Measurements from ENCODE around the gene NSA2. TPM values are rescaled to one million over a fixed set of nuclear protein-coding genes. Genes with fewer than 3 reads are reported as not detected.

The NSA2 gene
- total RNA-seq, 1 experiment from 2014 or later = 75.6 TPM

GRCh38 chr5:74725331-74725730 is 41.7 kb upstream of the NSA2 start (continued):
- TF ChIP-seq ZSCAN18 (CRISPR knock-in tag; IDR thresholded peaks at IDR 0.05) (no peak), ZNF423 (CRISPR knock-in tag; IDR thresholded peaks at IDR 0.05) (no peak)

GRCh38 chr5:74736759-74737158 is 30.3 kb upstream of the NSA2 start:
- DNase-seq (ENCODE audit: low spot score) (no peak), ATAC-seq (no peak)
- peaks cover 28% of the 10 kb centered on the region for H3K36me3 Mint-ChIP-seq
- H3K9me3 Mint-ChIP-seq = no peaks in the 10 kb centered on the region
- ChIA-PET CTCF (interaction anchor here (0.8 kb wide), 1 partner anchor 21 kb away, joined by 3 read pairs; no protein-coding TSS in a partner anchor), POLR2A (no interaction called here)
- H3K4me1 Mint-ChIP-seq = no peaks in the 10 kb centered on the region
- H3K27ac Mint-ChIP-seq = no peak overlapping the region
- TF ChIP-seq MAX (CRISPR knock-in tag; IDR thresholded peaks at IDR 0.05) (no peak), ERG (CRISPR knock-in tag; IDR thresholded peaks at IDR 0.05) (no peak), ZNF396 (CRISPR knock-in tag; IDR thresholded peaks at IDR 0.05; ENCODE audit: borderline replicate concordance) (no peak), E2F4 (CRISPR knock-in tag; IDR thresholded peaks at IDR 0.05; ENCODE audit: borderline replicate concordance, low read depth) (no peak), ARID4B (CRISPR knock-in tag; IDR thresholded peaks at IDR 0.05; ENCODE audit: borderline replicate concordance) (no peak), ZNF416 (CRISPR knock-in tag; IDR thresholded peaks at IDR 0.05) (no peak), EMX1 (CRISPR knock-in tag; IDR thresholded peaks at IDR 0.05) (no peak), SP1 (CRISPR knock-in tag; conservative IDR thresholded peaks at IDR 0.05) (no peak), CREM (CRISPR knock-in tag; IDR thresholded peaks at IDR 0.05) (no peak), CTCF (IDR thresholded peaks at IDR 0.05) (no peak), PRDM15 (CRISPR knock-in tag; IDR thresholded peaks at IDR 0.05) (no peak), NR1H2 (CRISPR knock-in tag; IDR thresholded peaks at IDR 0.05) (no peak), CREB1 (CRISPR knock-in tag; IDR thresholded peaks at IDR 0.05) (no peak), FOXP4 (CRISPR knock-in tag; IDR thresholded peaks at IDR 0.05) (no peak), OVOL2 (CRISPR knock-in tag; IDR thresholded peaks at IDR 0.05; ENCODE audit: borderline replicate concordance) (no peak)
- no peaks in the 10 kb centered on the region for H3K27me3 Mint-ChIP-seq (ENCODE audit: low read depth)
- H3K4me3 Mint-ChIP-seq = no peak overlapping the region

Data from WTC11 (cell line).